ENCODE data around the gene ZNF275.

DNA sequence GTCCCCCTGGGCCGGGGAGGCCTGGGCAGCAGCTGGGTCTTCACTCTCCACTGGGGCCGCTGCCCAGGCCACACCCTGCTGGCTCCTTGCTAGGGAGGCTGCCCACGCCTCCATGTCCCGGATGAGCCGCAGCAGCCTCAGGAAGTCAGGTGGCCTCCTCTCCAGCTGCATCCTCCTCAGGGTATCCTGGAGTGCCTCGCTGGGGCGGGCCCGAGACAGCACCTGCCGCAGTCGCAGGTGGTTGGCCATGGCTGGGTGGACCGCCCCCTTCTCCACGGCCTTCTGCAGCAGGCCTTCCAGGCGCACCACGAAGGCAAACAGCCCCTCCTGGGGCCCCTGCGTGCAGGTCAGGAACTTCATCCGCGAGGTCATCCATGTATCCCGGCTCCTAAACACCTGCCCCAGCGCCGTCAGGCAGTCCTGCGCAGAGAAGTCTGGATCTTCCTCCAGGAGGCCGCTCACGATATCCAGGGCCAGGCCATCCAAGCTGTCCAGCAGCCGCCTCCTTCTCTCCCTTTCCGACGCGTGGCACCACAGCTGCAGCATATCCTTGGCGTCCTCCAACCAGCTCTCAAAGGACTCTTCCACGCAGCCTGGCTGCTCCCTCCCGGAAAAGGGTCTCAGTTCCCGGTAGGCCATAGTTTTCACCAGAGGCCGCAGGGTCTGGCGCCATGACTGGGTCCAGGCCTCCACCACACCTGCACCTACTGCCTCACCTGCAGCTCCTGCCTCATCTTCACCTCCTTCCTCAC, 14.5 kb upstream of the ZNF275 start:
- TF ChIP-seq, protein P1, sequence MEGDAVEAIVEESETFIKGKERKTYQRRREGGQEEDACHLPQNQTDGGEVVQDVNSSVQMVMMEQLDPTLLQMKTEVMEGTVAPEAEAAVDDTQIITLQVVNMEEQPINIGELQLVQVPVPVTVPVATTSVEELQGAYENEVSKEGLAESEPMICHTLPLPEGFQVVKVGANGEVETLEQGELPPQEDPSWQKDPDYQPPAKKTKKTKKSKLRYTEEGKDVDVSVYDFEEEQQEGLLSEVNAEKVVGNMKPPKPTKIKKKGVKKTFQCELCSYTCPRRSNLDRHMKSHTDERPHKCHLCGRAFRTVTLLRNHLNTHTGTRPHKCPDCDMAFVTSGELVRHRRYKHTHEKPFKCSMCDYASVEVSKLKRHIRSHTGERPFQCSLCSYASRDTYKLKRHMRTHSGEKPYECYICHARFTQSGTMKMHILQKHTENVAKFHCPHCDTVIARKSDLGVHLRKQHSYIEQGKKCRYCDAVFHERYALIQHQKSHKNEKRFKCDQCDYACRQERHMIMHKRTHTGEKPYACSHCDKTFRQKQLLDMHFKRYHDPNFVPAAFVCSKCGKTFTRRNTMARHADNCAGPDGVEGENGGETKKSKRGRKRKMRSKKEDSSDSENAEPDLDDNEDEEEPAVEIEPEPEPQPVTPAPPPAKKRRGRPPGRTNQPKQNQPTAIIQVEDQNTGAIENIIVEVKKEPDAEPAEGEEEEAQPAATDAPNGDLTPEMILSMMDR (IDR thresholded peaks at IDR 0.05) = no peak
- TF ChIP-seq EZH2 (IDR thresholded peaks at IDR 0.05; ENCODE audit: borderline replicate concordance, insufficient read depth, low read depth, low read length, poor library complexity, severe bottlenecking) = no peak
